SK-N-SH (cell line): ENCODE data around the gene BBOF1. TPM values are rescaled to one million over a fixed set of nuclear protein-coding genes. Genes with fewer than 3 reads are reported as not detected.

Experiments
- CTCF ChIA-PET: fragments of 300-600, 350-600 bp; formaldehyde crosslinking; extraction: SDS; loops from one replicate; lab custom pipeline; 2021; lab: Yijun Ruan, JAX
- POLR2A ChIA-PET: fragments of 350-600 bp; sonication (Branson Sonifier 250); formaldehyde crosslinking; extraction: SDS; loops from one replicate; lab custom pipeline; 2020; ENCODE audit warnings: antibody characterized with exemption, inconsistent platforms; lab: Yijun Ruan, JAX
- DNase-seq: peaks from one replicate; pipeline ENCODE4 v3.0.0; 2012
- H2AFZ ChIP-seq: fragments of 200-600 bp; sonication (generic); 2 replicates; pipeline ENCODE4 v1.8.1; 2016; ENCODE audit warnings: antibody characterized with exemption, mild to moderate bottlenecking, low read depth
- H3F3A ChIP-seq: fragments of 200-600 bp; sonication (generic); replicated peaks from 2 replicates; pipeline ENCODE3; 2016; ENCODE audit warnings: antibody characterized with exemption, mild to moderate bottlenecking; ENCODE audit not compliant: insufficient read depth
- H3K27ac ChIP-seq, 2 experiments: fragments of 200-500 bp in 1 of 2; fragments of 200-600 bp in 1 of 2; sonication (Bioruptor generic) in 1 of 2; sonication (generic), shearing (Covaris generic) in 1 of 2; 2 replicates each; pipeline versions ENCODE4 v1.5.1 to v1.6.1; 2014 to 2016; ENCODE audit warnings: low read depth in 2 of 2, inconsistent platforms in 1 of 2, low read length in 1 of 2, mild to moderate bottlenecking in 1 of 2, mixed read lengths in 1 of 2
- H3K27me3 ChIP-seq: fragments of 200-600 bp; sonication (generic), shearing (Covaris generic); 2 replicates; pipeline ENCODE4 v1.6.1; 2016; ENCODE audit warnings: mixed run types; ENCODE audit not compliant: insufficient read depth
- H3K36me3 ChIP-seq, 2 experiments: fragments of 200-500 bp in 1 of 2; fragments of 200-600 bp in 1 of 2; sonication (Bioruptor generic) in 1 of 2; sonication (generic) in 1 of 2; replicated peaks in 1 of 2; 2 replicates each; pipeline versions ENCODE3 to v1.5.1; 2014 to 2016; ENCODE audit warnings: low read length in 1 of 2, mild to moderate bottlenecking in 1 of 2; ENCODE audit not compliant: insufficient read depth in 2 of 2, control insufficient read depth in 1 of 2
- H3K4me1 ChIP-seq, 2 experiments: fragments of 200-500 bp in 1 of 2; fragments of 200-600 bp in 1 of 2; sonication (Bioruptor generic) in 1 of 2; sonication (generic), shearing (Covaris generic) in 1 of 2; 2 replicates each; pipeline versions ENCODE4 v1.5.1 to v1.6.1; 2014 to 2016; ENCODE audit warnings: low read depth in 1 of 2, low read length in 1 of 2, mixed run types in 1 of 2; ENCODE audit not compliant: insufficient read depth in 2 of 2, control insufficient read depth in 1 of 2
- H3K4me2 ChIP-seq: fragments of 200-600 bp; sonication (generic), shearing (Covaris generic); 2 replicates; pipeline ENCODE4 v1.6.1; 2017; ENCODE audit warnings: mixed run types
- H3K4me3 ChIP-seq, 2 experiments: fragments of 200-500 bp in 1 of 2; fragments of 200-600 bp in 1 of 2; sonication (Bioruptor generic) in 1 of 2; sonication (generic), shearing (Covaris generic) in 1 of 2; 2 replicates each; pipeline versions ENCODE4 v1.5.1 to v1.8.1; 2014 to 2016; ENCODE audit warnings: low read depth in 2 of 2, inconsistent platforms in 1 of 2, low read length in 1 of 2, mild to moderate bottlenecking in 1 of 2, mixed read lengths in 1 of 2, moderate library complexity in 1 of 2
- H3K79me2 ChIP-seq: fragments of 200-600 bp; sonication (generic); 2 replicates; pipeline ENCODE4 v1.8.1; 2017; ENCODE audit warnings: mild to moderate bottlenecking; ENCODE audit not compliant: insufficient read depth
- H3K9ac ChIP-seq: fragments of 200-600 bp; sonication (generic); 2 replicates; pipeline ENCODE4 v1.6.1; 2017; ENCODE audit warnings: mixed run types
- H3K9me2 ChIP-seq: fragments of 200-600 bp; sonication (generic); 2 replicates; pipeline ENCODE4 v1.6.1; 2017; ENCODE audit warnings: mixed run types
- H3K9me3 ChIP-seq: fragments of 200-600 bp; sonication (generic); 2 replicates; pipeline ENCODE4 v1.6.1; 2017; ENCODE audit warnings: mixed run types, mild to moderate bottlenecking, moderate library complexity
- H4K20me1 ChIP-seq: fragments of 200-600 bp; sonication (generic); 2 replicates; pipeline ENCODE4 v1.6.1; 2017; ENCODE audit warnings: mild to moderate bottlenecking, mixed run types; ENCODE audit not compliant: insufficient read depth
- CHD2 ChIP-seq: fragments of 150-350 bp; IDR thresholded peaks from 2 replicates; pipeline ENCODE4 v1.6.1; 2018; ENCODE audit warnings: low read length; ENCODE audit not compliant: partially characterized antibody
- EP300 ChIP-seq, 2 experiments: IDR thresholded peaks; 2 replicates each; pipeline versions ENCODE4 v1.4.0 to v1.6.1; 2012; ENCODE audit warnings: borderline replicate concordance in 1 of 2, low read depth in 1 of 2, low read length in 1 of 2
- FOSL2 ChIP-seq: IDR thresholded peaks from 2 replicates; pipeline ENCODE4 v1.4.0; 2012; ENCODE audit warnings: low read depth, mild to moderate bottlenecking, moderate library complexity, borderline replicate concordance
- FOXJ3 ChIP-seq: sonication (generic); formaldehyde crosslinking; IDR thresholded peaks from 2 replicates; pipeline ENCODE4 v1.5.1; 2020; ENCODE audit warnings: mild to moderate bottlenecking, missing genetic modification reagents
- GABPA ChIP-seq: IDR thresholded peaks from 2 replicates; pipeline ENCODE4 v1.4.0; 2012; ENCODE audit warnings: low read depth, mild to moderate bottlenecking
- GATA2 ChIP-seq: sonication (generic); formaldehyde crosslinking; IDR thresholded peaks from 2 replicates; pipeline ENCODE4 v1.5.0; 2020; ENCODE audit warnings: mild to moderate bottlenecking, missing genetic modification reagents
- NFIC ChIP-seq: IDR thresholded peaks from 2 replicates; pipeline ENCODE4 v1.4.0; 2012; ENCODE audit warnings: borderline replicate concordance
- NRF1 ChIP-seq: IDR thresholded peaks from 2 replicates; pipeline ENCODE4 v1.6.1; 2012; ENCODE audit warnings: low read depth, mild to moderate bottlenecking, low read length
- POLR2AphosphoS5 ChIP-seq: IDR thresholded peaks from 2 replicates; pipeline ENCODE4 v1.6.1; 2012; ENCODE audit warnings: low read depth, low read length
- RAD21 ChIP-seq: IDR thresholded peaks from 2 replicates; pipeline ENCODE4 v1.6.1; 2012; ENCODE audit warnings: mild to moderate bottlenecking, low read length
- RFX5 ChIP-seq: IDR thresholded peaks from 2 replicates; pipeline ENCODE4 v1.6.1; 2012; ENCODE audit warnings: mild to moderate bottlenecking, improper control_type of control experiment, low read length
- RXRA ChIP-seq: IDR thresholded peaks from 2 replicates; pipeline ENCODE4 v1.4.0; 2012; ENCODE audit warnings: low read depth, mild to moderate bottlenecking, borderline replicate concordance
- SIN3A ChIP-seq: IDR thresholded peaks from 2 replicates; pipeline ENCODE4 v1.6.1; 2012; ENCODE audit warnings: low read depth, mild to moderate bottlenecking, low read length, moderate library complexity, borderline replicate concordance
- YY1 ChIP-seq: IDR thresholded peaks from 2 replicates; pipeline ENCODE4 v1.4.0; 2012; ENCODE audit warnings: low read depth, mild to moderate bottlenecking
- WGBS: methylation state at CpG from one replicate; pipeline ENCODE4 v1.1.6; 2017; ENCODE audit warnings: low lambda C conversion rate; 5-methylcytosine and 5-hydroxymethylcytosine counted together
- polyA plus RNA-seq, 3 experiments: library from polyadenylated mRNA; depleted of rRNA; stranded (reverse); fragments of >200 nt; gene quantifications; 2 replicates each; pipeline ENCODE4 v1.2.3, GENCODE V29; 2012
- TF ChIP-seq, protein P1 (sequence below): IDR thresholded peaks from 2 replicates; pipeline ENCODE4; 2012
- TF ChIP-seq, protein P2 (sequence below): IDR thresholded peaks from 2 replicates; pipeline ENCODE4 v1.4.0; 2012; ENCODE audit warnings: low read depth
- TF ChIP-seq, protein P3 (sequence below): IDR thresholded peaks from 2 replicates; pipeline ENCODE4 v1.6.1; 2012; ENCODE audit warnings: mild to moderate bottlenecking, low read depth, low read length, moderate library complexity
- TF ChIP-seq, protein P4 (sequence below): IDR thresholded peaks from 2 replicates; pipeline ENCODE4 v1.4.0; 2012; ENCODE audit warnings: low read depth, borderline replicate concordance

BBOF1 gene
- polyA plus RNA-seq, 1 of the 3 experiments (the other 2 are of a cell fraction): 1.9 TPM

DNA sequence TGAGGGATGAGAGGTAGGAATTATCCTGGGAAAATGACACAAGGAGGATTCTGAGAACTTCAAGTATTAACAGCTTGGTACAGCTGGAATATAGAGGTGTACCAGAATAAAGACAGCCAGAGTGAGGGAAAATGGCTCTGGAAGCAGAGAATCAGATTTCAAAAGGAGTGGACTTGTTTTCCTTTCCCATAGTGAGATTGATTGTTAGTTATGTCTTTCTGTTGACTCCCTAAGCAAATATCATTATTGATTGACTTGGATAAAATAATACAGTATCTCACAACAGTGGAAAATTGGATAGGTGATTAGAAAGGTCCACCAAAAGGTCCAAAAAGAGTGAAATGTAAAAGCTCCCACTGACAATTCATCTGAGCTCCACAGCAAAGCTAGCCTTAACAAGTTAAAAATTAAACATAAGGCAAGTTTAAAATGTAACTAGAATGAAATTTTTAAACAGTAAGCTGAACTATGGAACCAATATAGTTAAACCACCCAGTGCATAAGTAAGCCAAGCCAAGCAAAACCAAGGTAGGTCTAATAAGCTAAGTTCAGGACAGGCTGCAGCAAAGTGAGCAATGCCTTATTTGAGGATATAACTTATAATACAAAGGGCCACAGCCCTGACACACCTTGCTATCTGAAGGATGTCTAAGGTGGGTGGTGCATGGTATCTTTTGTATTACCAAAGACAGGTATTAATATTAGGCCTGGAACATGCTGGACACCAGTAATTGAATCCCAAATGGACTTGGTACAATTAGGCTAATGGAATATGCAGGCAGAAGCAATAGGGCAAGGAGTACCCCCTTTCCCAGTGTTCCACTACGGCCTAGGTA is 21.8 kb upstream of the BBOF1 start:
- Histone ChIP-seq H3K9ac (no peak overlapping the region), H3K27ac (no peak overlapping the region), H2AFZ (no peak overlapping the region), H3K4me3 (no peak overlapping the region), H3K4me2 (no peak overlapping the region), H4K20me1 (no peaks in the 10 kb centered on the region), H3K27me3 (no peaks in the 10 kb centered on the region)
- TF ChIP-seq NFIC (no peak), RFX5 (no peak), GATA2 (CRISPR knock-in tag) (no peak), CHD2 (no peak), SIN3A (no peak), POLR2AphosphoS5 (no peak), RAD21 (no peak), FOXJ3 (CRISPR knock-in tag) (no peak), EP300 (IDR thresholded peaks at IDR 0.05; ENCODE audit: borderline replicate concordance in 1 of 2, low read depth in 1 of 2, low read length in 1 of 2) (no peak), GABPA (no peak), YY1 (no peak), FOSL2 (no peak), RXRA (no peak), NRF1 (no peak)
- TF ChIP-seq, protein P1, sequence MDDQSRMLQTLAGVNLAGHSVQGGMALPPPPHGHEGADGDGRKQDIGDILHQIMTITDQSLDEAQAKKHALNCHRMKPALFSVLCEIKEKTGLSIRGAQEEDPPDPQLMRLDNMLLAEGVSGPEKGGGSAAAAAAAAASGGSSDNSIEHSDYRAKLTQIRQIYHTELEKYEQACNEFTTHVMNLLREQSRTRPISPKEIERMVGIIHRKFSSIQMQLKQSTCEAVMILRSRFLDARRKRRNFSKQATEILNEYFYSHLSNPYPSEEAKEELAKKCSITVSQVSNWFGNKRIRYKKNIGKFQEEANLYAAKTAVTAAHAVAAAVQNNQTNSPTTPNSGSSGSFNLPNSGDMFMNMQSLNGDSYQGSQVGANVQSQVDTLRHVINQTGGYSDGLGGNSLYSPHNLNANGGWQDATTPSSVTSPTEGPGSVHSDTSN: no peak
- TF ChIP-seq, protein P2, sequence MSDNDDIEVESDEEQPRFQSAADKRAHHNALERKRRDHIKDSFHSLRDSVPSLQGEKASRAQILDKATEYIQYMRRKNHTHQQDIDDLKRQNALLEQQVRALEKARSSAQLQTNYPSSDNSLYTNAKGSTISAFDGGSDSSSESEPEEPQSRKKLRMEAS: no peak
- TF ChIP-seq, protein P3, sequence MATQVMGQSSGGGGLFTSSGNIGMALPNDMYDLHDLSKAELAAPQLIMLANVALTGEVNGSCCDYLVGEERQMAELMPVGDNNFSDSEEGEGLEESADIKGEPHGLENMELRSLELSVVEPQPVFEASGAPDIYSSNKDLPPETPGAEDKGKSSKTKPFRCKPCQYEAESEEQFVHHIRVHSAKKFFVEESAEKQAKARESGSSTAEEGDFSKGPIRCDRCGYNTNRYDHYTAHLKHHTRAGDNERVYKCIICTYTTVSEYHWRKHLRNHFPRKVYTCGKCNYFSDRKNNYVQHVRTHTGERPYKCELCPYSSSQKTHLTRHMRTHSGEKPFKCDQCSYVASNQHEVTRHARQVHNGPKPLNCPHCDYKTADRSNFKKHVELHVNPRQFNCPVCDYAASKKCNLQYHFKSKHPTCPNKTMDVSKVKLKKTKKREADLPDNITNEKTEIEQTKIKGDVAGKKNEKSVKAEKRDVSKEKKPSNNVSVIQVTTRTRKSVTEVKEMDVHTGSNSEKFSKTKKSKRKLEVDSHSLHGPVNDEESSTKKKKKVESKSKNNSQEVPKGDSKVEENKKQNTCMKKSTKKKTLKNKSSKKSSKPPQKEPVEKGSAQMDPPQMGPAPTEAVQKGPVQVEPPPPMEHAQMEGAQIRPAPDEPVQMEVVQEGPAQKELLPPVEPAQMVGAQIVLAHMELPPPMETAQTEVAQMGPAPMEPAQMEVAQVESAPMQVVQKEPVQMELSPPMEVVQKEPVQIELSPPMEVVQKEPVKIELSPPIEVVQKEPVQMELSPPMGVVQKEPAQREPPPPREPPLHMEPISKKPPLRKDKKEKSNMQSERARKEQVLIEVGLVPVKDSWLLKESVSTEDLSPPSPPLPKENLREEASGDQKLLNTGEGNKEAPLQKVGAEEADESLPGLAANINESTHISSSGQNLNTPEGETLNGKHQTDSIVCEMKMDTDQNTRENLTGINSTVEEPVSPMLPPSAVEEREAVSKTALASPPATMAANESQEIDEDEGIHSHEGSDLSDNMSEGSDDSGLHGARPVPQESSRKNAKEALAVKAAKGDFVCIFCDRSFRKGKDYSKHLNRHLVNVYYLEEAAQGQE: no peak
- TF ChIP-seq, protein P4, sequence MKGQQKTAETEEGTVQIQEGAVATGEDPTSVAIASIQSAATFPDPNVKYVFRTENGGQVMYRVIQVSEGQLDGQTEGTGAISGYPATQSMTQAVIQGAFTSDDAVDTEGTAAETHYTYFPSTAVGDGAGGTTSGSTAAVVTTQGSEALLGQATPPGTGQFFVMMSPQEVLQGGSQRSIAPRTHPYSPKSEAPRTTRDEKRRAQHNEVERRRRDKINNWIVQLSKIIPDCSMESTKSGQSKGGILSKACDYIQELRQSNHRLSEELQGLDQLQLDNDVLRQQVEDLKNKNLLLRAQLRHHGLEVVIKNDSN: no peak
- TF ChIP-seq, all 33 proteins: peak for 0
- 82% methylated on average over 1 of the region's 1 CpG for WGBS
- peaks cover 0 to 3% of the 10 kb centered on the region in 2 experiments for H3K36me3 ChIP-seq
- POLR2A ChIA-PET: no interaction called here
- H3K9me3 ChIP-seq: no peaks in the 10 kb centered on the region
- CTCF ChIA-PET: no interaction called here
- H3K9me2 ChIP-seq: no peaks in the 10 kb centered on the region
- no peaks in the 10 kb centered on the region for H3K79me2 ChIP-seq
- no peaks in the 10 kb centered on the region for H3F3A ChIP-seq
- DNase-seq: no peak
- H3K4me1 ChIP-seq: no peaks in the 10 kb centered on the region
